A549 (cell line): ENCODE results near the gene TACSTD2.

Experiments
- BHLHE40 ChIP-seq: IDR thresholded peaks from 2 replicates; pipeline ENCODE4 v1.6.1; 2012; ENCODE audit warnings: low read depth, low read length, inconsistent platforms
- ELK1 ChIP-seq: fragments of 150-350 bp; IDR thresholded peaks from 2 replicates; pipeline ENCODE4 v1.6.1; 2014; ENCODE audit warnings: low read depth, mild to moderate bottlenecking, low read length
- ESRRA ChIP-seq: fragments of 150-350 bp; IDR thresholded peaks from 2 replicates; pipeline ENCODE4 v1.6.1; 2014; ENCODE audit warnings: mild to moderate bottlenecking, low read length, borderline replicate concordance
- HDAC2 ChIP-seq: fragments of 200-600 bp; sonication (generic); IDR thresholded peaks from 2 replicates; pipeline ENCODE4 v1.6.1; 2016
- JUN ChIP-seq, 2 experiments: fragments of >200 bp; sonication (Bioruptor Twin); formaldehyde crosslinking; IDR thresholded peaks; 2 replicates in 1 of 2; 3 replicates in 1 of 2; pipeline ENCODE4 v1.6.1; 2016 to 2017
- KDM5A ChIP-seq: fragments of 200-600 bp; sonication (generic); IDR thresholded peaks from 2 replicates; pipeline ENCODE4 v1.6.1; 2016; ENCODE audit warnings: antibody characterized with exemption, mild to moderate bottlenecking
- MAFK ChIP-seq: fragments of 450-650 bp; IDR thresholded peaks from 2 replicates; pipeline ENCODE4 v1.6.1; 2014; ENCODE audit not compliant: partially characterized antibody
- MAX ChIP-seq: IDR thresholded peaks from 2 replicates; pipeline ENCODE4 v1.6.1; 2012
- NFE2L2 ChIP-seq: fragments of 150-350 bp; conservative IDR thresholded peaks from 2 replicates; pipeline ENCODE4 v1.6.1; 2014; ENCODE audit warnings: low read length
- NR3C1 ChIP-seq: fragments of >200 bp; sonication (Bioruptor Twin); formaldehyde crosslinking; IDR thresholded peaks from 3 replicates; pipeline ENCODE4 v1.6.1; 2017
- REST ChIP-seq: fragments of 200-600 bp; sonication (generic); IDR thresholded peaks from 2 replicates; pipeline ENCODE4 v1.6.1; 2016; ENCODE audit warnings: antibody characterized with exemption, mild to moderate bottlenecking, moderate library complexity
- RNF2 ChIP-seq: fragments of 200-600 bp; sonication (generic); IDR thresholded peaks from 2 replicates; pipeline ENCODE4 v1.6.1; 2016; ENCODE audit warnings: low read depth, mild to moderate bottlenecking, antibody characterized with exemption, moderate library complexity, borderline replicate concordance
- SMC3 ChIP-seq: fragments of >200 bp; sonication (Bioruptor Twin); formaldehyde crosslinking; IDR thresholded peaks from 3 replicates; pipeline ENCODE4 v1.6.1; 2018; ENCODE audit warnings: inconsistent platforms
- TF ChIP-seq, protein P1 (sequence below): fragments of >200 bp; sonication (Bioruptor Twin); formaldehyde crosslinking; IDR thresholded peaks from 3 replicates; pipeline ENCODE4 v1.5.1; 2016

DNA sequence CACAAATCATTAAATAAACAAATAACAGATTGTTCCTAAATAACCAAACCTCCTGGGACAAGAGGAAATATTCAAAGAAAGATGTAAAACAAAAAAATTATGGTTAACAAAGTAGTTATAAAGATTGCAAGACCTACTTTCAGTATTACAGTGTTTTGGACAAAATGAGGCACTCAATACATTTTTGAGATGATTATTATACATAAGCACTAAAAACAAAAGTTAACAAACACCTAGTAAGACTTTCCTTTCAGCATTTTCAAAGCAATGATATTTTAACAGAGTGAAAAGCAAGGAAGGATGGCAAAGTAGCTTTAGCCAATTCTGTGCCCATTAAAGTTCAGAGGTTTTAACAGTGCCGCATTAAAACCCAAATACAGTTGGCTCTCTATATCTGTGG is 47.8 kb downstream of the TACSTD2 start:
- TF ChIP-seq, protein P1, sequence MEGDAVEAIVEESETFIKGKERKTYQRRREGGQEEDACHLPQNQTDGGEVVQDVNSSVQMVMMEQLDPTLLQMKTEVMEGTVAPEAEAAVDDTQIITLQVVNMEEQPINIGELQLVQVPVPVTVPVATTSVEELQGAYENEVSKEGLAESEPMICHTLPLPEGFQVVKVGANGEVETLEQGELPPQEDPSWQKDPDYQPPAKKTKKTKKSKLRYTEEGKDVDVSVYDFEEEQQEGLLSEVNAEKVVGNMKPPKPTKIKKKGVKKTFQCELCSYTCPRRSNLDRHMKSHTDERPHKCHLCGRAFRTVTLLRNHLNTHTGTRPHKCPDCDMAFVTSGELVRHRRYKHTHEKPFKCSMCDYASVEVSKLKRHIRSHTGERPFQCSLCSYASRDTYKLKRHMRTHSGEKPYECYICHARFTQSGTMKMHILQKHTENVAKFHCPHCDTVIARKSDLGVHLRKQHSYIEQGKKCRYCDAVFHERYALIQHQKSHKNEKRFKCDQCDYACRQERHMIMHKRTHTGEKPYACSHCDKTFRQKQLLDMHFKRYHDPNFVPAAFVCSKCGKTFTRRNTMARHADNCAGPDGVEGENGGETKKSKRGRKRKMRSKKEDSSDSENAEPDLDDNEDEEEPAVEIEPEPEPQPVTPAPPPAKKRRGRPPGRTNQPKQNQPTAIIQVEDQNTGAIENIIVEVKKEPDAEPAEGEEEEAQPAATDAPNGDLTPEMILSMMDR: no peak
- TF ChIP-seq REST: no peak
- no peak for TF ChIP-seq MAX
- TF ChIP-seq ELK1: no peak
- TF ChIP-seq RNF2: no peak
- TF ChIP-seq JUN (IDR thresholded peaks at IDR 0.05): no peak
- no peak for TF ChIP-seq SMC3
- TF ChIP-seq NR3C1: no peak
- TF ChIP-seq ESRRA: no peak
- TF ChIP-seq MAFK: no peak
- no peak for TF ChIP-seq BHLHE40
- TF ChIP-seq NFE2L2: no peak
- TF ChIP-seq HDAC2: no peak
- no peak for TF ChIP-seq KDM5A
